Activated naive CD4-positive, alpha-beta T cell treated with anti-CD3 and anti-CD28 coated beads, Interleukin-2, amount 10 ng/mL, durations not matched to agents 7 days and 5 days (primary cell): ENCODE results near the gene IQCM.
"Not testable (repeated sequence)": the region's sequence is repeated elsewhere in the genome, so short reads cannot be mapped to it uniquely, and the experiment has no call there.

Source experiments
- CTCF ChIA-PET: fragments of 350-600 bp; sonication (Branson Sonifier 250); formaldehyde crosslinking; loops from one replicate; lab custom pipeline; 2021; ENCODE audit warnings: antibody characterized with exemption; lab: Charles Lee
- DNase-seq: peaks from one replicate; pipeline ENCODE4 v3.0.0-alpha.2; 2020
- H3K27ac Mint-ChIP-seq: one replicate; pipeline ENCODE4 v1.8.0; 2021; ENCODE audit warnings: mild to moderate bottlenecking, moderate library complexity, mixed read lengths
- H3K27me3 Mint-ChIP-seq: one replicate; pipeline ENCODE4 v1.8.0; 2021; ENCODE audit warnings: mild to moderate bottlenecking, mixed read lengths
- H3K36me3 Mint-ChIP-seq: one replicate; pipeline ENCODE4 v1.8.0; 2021; ENCODE audit warnings: mixed read lengths
- H3K4me1 Mint-ChIP-seq: one replicate; pipeline ENCODE4 v1.8.0; 2021; ENCODE audit warnings: mixed read lengths
- H3K4me3 Mint-ChIP-seq: one replicate; pipeline ENCODE4 v1.8.0; 2021; ENCODE audit warnings: mild to moderate bottlenecking, moderate library complexity, mixed read lengths
- H3K9me3 Mint-ChIP-seq: one replicate; pipeline ENCODE4 v1.8.0; 2021; ENCODE audit warnings: mixed read lengths

Gene IQCM

GRCh38 chr4:149534779-149535178 lies 280.9 kb downstream of the IQCM start:
- H3K27me3 Mint-ChIP-seq: no peaks in the 10 kb centered on the region
- H3K9me3 Mint-ChIP-seq: peaks cover 6% of the 10 kb centered on the region
- no peaks in the 10 kb centered on the region for H3K36me3 Mint-ChIP-seq
- H3K27ac Mint-ChIP-seq: no peak overlapping the region
- no peaks in the 10 kb centered on the region for H3K4me1 Mint-ChIP-seq
- CTCF ChIA-PET: no interaction called here
- DNase-seq: no peak
- H3K4me3 Mint-ChIP-seq: no peak overlapping the region

DNA sequence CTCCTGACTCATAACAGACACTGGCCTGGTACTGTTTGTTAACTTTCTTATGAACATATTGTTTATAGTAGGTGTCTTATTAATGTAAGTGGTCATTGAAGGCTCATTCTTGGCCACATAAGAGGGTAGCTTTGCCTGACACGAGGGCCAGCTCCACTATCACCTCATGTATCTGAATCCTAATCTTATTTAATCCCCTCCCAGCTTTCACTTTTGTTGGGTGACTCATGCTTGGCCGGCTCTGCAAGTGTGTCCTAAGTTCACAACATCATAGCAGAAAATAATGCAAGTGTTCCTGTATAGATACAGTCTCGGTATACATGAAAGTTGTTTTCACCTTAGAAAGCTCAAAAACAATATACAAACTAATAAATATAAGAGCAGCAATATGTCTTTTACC lies 283.8 kb downstream of the IQCM start:
- Mint-ChIP-seq H3K27ac (no peak overlapping the region), H3K27me3 (no peaks in the 10 kb centered on the region), H3K36me3 (no peaks in the 10 kb centered on the region), H3K9me3 (peaks cover 1% of the 10 kb centered on the region), H3K4me1 (no peaks in the 10 kb centered on the region), H3K4me3 (no peak overlapping the region)
- CTCF ChIA-PET: no interaction called here
- DNase-seq: no peak

- no peaks in the 10 kb centered on the region for H3K27me3 Mint-ChIP-seq
- H3K4me1 Mint-ChIP-seq: no peaks in the 10 kb centered on the region
- H3K27ac Mint-ChIP-seq: no peak overlapping the region
- peaks cover 3% of the 10 kb centered on the region for H3K9me3 Mint-ChIP-seq
- no peak for DNase-seq
- CTCF ChIA-PET: no interaction called here
- H3K36me3 Mint-ChIP-seq: no peaks in the 10 kb centered on the region
- H3K4me3 Mint-ChIP-seq: no peak overlapping the region
Measured at GRCh38 chr4:149523039-149523438, 292.6 kb downstream of the IQCM start.

DNA sequence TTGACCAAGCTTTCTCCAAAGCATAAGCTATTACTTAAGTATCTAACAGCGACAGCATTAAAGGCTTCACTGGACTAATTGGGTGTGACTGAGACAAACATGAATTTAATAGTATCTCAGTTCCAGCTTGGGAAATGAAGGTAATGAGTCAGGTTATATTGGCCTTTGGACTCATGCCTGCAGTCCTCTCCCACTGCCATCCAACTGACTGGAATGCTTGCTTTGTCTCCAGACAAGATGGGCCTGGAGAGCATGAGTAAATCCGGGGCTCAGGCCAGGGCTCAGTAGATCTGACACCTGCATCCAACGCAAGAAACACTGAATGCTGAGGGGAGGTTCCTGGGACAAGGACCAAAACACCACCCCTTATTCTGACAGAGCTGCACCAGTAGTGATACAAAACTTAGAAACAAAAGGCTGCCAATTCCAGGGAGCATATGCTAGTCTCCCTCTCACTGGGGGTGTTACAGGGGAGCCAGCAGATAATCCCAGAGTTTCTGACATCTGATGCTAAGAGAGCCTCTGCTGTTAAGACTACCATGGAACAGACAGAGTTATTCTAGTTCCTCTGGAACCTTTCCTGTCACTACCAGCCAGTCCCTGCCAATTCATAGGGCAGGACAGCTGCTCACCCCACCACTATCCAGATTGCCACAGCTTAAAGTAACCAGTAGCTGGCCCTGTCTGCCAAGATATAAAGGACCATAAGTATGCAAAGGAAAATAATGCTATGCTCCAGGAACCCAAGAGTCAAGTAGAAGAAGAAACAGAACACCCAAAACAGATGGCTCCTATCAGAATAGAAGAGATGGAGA lies 293.8 kb downstream of the IQCM start:
- no peak for DNase-seq
- Mint-ChIP-seq H3K4me1 (no peaks in the 10 kb centered on the region), H3K9me3 (peaks cover 7% of the 10 kb centered on the region), H3K36me3 (no peaks in the 10 kb centered on the region), H3K27me3 (no peaks in the 10 kb centered on the region), H3K4me3 (no peak overlapping the region), H3K27ac (no peak overlapping the region)
- CTCF ChIA-PET: no interaction called here

GRCh38 chr4:149518471-149518870 lies 297.2 kb downstream of the IQCM start:
- no peaks in the 10 kb centered on the region for H3K27me3 Mint-ChIP-seq
- H3K27ac Mint-ChIP-seq: no peak overlapping the region
- no peak overlapping the region for H3K4me3 Mint-ChIP-seq
- no peaks in the 10 kb centered on the region for H3K36me3 Mint-ChIP-seq
- H3K9me3 Mint-ChIP-seq: peaks cover 10% of the 10 kb centered on the region
- no peak for DNase-seq
- CTCF ChIA-PET: no interaction called here
- H3K4me1 Mint-ChIP-seq: no peaks in the 10 kb centered on the region

DNA sequence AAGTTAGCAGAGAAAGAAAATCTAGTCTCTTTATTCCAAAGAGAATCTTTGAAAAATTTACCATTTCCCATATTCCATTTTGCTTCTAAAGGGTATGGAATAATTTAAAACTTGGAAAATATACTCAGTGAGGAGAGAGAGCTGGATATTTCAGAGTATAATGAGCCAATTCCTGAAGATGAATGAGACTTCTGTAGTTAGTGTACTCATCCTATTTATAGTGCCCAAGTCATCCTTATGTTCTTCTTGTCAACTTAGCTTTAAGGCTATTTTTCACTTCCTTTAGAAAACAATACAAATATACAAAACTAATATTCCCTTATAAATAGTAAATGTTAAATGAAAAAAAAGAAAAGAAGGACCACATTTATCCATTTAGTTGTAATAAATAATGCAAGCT lies 302.6 kb downstream of the IQCM start:
- Mint-ChIP-seq H3K27ac (no peak overlapping the region), H3K27me3 (no peaks in the 10 kb centered on the region), H3K4me3 (no peak overlapping the region), H3K9me3 (peaks cover 6% of the 10 kb centered on the region), H3K4me1 (no peaks in the 10 kb centered on the region), H3K36me3 (no peaks in the 10 kb centered on the region)
- no peak for DNase-seq
- CTCF ChIA-PET: no interaction called here

DNA sequence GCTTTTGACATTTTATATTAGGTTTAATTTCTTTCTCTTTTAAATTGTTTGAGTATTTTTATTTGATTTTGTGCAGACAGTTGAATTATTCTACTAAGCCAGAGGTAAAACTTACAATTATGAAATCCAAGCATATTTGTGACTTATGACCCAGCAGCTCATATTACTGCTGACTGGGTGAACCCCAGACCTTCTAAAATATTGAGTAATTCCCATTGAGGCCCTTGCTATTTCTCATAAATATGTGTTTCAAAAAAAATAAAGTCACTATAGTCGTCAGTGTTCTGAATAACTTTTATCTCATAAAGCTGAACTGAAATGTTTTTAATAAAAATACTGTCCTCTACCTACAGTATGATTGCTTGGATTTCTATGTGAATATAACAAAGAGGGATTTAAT lies 303.1 kb downstream of the IQCM start:
- H3K36me3 Mint-ChIP-seq: no peaks in the 10 kb centered on the region

DNA sequence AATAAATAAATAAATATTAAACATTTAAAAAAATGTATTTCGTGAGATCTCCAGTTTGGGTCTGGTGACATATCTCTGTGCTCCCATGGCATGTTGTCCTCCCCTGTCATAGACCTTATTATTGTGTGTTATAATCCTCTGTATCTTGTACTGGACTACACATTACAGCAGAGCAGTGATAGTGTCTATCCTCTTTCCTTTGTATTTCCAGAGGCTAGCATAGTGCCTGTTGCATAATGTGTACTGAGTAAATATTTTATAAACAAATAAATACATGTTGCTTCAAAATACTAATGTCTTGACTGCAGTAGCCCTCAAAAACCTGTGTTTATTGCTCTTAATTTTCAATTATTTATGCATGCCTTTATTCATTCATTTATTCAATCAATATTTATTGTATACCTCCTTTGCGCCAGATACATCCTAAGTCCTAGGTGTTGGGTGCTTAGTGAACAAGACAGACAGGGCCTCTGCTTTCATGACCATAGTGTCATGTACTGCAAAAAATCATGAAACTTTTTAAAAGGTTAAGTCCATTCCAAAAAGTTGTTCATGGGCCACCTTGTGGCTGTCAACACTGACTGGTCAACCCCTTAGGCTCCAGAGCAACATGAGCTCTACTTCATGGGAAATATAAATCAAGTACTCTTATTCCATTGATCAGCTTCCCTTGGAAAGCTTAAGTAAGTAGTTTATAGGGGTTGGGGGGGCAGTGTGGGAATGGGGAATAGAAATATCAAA lies 303.9 kb downstream of the IQCM start:
- H3K4me1 Mint-ChIP-seq: no peaks in the 10 kb centered on the region

More for the DNA sequence above, 303.1 kb downstream of the IQCM start:
- Mint-ChIP-seq H3K9me3 (peaks cover 6% of the 10 kb centered on the region), H3K27ac (no peak overlapping the region), H3K4me1 (no peaks in the 10 kb centered on the region), H3K4me3 (no peak overlapping the region), H3K27me3 (no peaks in the 10 kb centered on the region)
- no peak for DNase-seq
- CTCF ChIA-PET: no interaction called here

DNA sequence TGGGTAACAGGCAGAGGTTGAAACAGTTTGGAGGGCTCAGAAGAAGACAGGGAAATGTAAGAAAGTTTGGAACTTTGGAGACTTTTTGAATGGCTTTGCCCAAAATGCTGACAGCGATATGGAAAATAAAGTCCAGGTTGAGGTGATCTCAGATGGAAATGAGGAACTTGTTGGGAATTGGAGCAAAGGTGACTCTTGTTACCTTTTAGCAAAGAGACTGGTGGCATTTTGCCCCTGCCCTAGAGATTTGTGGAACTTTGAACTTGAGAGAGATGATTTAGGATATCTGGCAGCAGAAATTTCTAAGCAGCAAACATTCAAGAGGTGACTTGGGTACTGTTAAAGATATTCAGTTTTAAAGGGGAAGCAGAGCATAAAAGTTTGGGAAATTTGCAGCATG lies 308.3 kb downstream of the IQCM start:
- H3K27me3 Mint-ChIP-seq, H3K4me3 Mint-ChIP-seq, DNase-seq, H3K27ac Mint-ChIP-seq, H3K4me1 Mint-ChIP-seq, H3K9me3 Mint-ChIP-seq, CTCF ChIA-PET, H3K36me3 Mint-ChIP-seq: not testable (repeated sequence)

More for the DNA sequence above, 303.9 kb downstream of the IQCM start:
- H3K27me3 Mint-ChIP-seq: no peaks in the 10 kb centered on the region
- no peaks in the 10 kb centered on the region for H3K36me3 Mint-ChIP-seq
- no peak for DNase-seq
- peaks cover 2% of the 10 kb centered on the region for H3K9me3 Mint-ChIP-seq
- no peak overlapping the region for H3K4me3 Mint-ChIP-seq
- CTCF ChIA-PET: no interaction called here
- no peak overlapping the region for H3K27ac Mint-ChIP-seq

- no peak for DNase-seq
- CTCF ChIA-PET: no interaction called here
- no peaks in the 10 kb centered on the region for H3K27me3 Mint-ChIP-seq
- H3K9me3 Mint-ChIP-seq: peaks cover 4% of the 10 kb centered on the region
- H3K36me3 Mint-ChIP-seq: no peaks in the 10 kb centered on the region
- H3K4me1 Mint-ChIP-seq: no peaks in the 10 kb centered on the region
- no peak overlapping the region for H3K4me3 Mint-ChIP-seq
- no peak overlapping the region for H3K27ac Mint-ChIP-seq
Measured at GRCh38 chr4:149500806-149501205, 314.8 kb downstream of the IQCM start.

DNA sequence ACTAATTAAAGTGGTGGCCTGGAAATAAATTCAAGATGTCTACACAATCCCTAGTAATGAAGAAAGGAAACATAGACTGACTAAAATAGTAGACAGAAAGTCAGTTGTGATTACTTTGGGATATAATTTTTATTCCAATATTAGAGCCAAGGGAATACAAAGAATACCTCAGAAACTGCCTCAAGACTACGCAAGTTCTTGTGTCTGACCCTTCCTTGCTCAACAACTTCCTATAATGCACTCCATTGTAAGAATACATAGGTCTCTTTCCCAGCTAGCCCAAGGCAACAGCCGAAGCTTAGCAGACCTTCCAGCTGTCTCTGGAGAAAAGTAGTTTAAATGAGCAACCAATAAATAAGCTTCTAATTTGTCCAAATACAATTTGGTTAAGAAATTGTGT lies 315.9 kb downstream of the IQCM start:
- CTCF ChIA-PET: no interaction called here
- Mint-ChIP-seq H3K4me3 (no peak overlapping the region), H3K9me3 (peaks cover 5% of the 10 kb centered on the region), H3K27me3 (no peaks in the 10 kb centered on the region), H3K36me3 (no peaks in the 10 kb centered on the region), H3K27ac (no peak overlapping the region), H3K4me1 (no peaks in the 10 kb centered on the region)
- DNase-seq: no peak

- H3K36me3 Mint-ChIP-seq: no peaks in the 10 kb centered on the region
- no peak for DNase-seq
- no peak overlapping the region for H3K27ac Mint-ChIP-seq
- CTCF ChIA-PET: no interaction called here
- H3K4me3 Mint-ChIP-seq: no peak overlapping the region
- H3K4me1 Mint-ChIP-seq: no peaks in the 10 kb centered on the region
- H3K27me3 Mint-ChIP-seq: no peaks in the 10 kb centered on the region
- peaks cover 5% of the 10 kb centered on the region for H3K9me3 Mint-ChIP-seq
Measured at GRCh38 chr4:149498246-149498645, 317.4 kb downstream of the IQCM start.

GRCh38 chr4:149493492-149493891 lies 322.2 kb downstream of the IQCM start:
- Mint-ChIP-seq H3K4me3 (no peak overlapping the region), H3K27ac (no peak overlapping the region), H3K9me3 (peaks cover 3% of the 10 kb centered on the region), H3K36me3 (no peaks in the 10 kb centered on the region), H3K4me1 (no peaks in the 10 kb centered on the region), H3K27me3 (no peaks in the 10 kb centered on the region)
- DNase-seq: no peak
- CTCF ChIA-PET: no interaction called here

GRCh38 chr4:149489321-149489720 lies 326.3 kb downstream of the IQCM start:
- Mint-ChIP-seq H3K27ac (no peak overlapping the region), H3K4me3 (no peak overlapping the region), H3K27me3 (no peaks in the 10 kb centered on the region), H3K9me3 (no peaks in the 10 kb centered on the region), H3K4me1 (no peaks in the 10 kb centered on the region), H3K36me3 (no peaks in the 10 kb centered on the region)
- no peak for DNase-seq
- CTCF ChIA-PET: no interaction called here

- H3K27ac Mint-ChIP-seq: no peak overlapping the region
- no peak overlapping the region for H3K4me3 Mint-ChIP-seq
- H3K36me3 Mint-ChIP-seq: no peaks in the 10 kb centered on the region
- no peaks in the 10 kb centered on the region for H3K4me1 Mint-ChIP-seq
- no peaks in the 10 kb centered on the region for H3K27me3 Mint-ChIP-seq
- DNase-seq: no peak
- CTCF ChIA-PET: no interaction called here
- H3K9me3 Mint-ChIP-seq: peaks cover 1% of the 10 kb centered on the region
Measured at GRCh38 chr4:149486861-149487260, 328.8 kb downstream of the IQCM start.
